NCI-H1105 (cell line): ENCODE results near the gene GART.

Source experiments
- DNase-seq: peaks from one replicate; lab custom pipeline; 2025; lab: John Stamatoyannopoulos, UW

The GART gene

DNA sequence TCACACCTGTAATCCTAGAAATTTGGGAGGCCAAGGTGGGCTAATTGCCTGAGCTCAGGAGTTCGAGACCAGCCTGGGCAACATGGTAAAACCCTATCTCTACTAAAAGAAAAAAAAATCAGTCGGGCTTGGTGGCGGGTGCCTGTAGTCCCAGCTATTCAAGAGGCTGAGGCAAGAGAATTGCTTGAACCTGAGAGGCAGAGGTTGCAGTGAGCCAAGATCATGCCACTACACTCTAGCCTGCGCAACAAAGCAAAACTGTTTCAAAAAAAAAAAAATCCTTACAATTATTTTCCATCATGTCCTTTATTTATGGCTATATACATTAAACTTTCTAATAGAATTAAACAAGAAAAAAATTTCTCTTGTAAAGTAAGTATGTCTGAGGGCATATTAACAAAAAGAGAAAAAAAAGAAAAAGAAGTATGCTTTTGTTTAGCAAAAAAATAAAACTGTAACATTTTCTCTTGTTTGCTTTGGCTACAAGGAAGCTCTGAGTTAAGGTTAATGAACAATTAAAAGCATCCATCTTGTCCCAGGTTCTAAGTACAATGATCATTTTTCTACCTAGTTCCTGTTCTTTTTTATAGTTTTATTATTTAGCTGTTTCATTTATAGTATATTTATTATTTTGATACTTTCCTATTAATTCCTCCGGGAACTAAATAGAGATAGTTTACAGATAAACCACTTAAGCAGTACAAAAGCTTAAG, 80.2 kb downstream of the GART start:
- no peak for DNase-seq

- no peak for DNase-seq
These were observed 83.1 kb downstream of the GART start for GRCh38 chr21:33458861-33459260.

DNA sequence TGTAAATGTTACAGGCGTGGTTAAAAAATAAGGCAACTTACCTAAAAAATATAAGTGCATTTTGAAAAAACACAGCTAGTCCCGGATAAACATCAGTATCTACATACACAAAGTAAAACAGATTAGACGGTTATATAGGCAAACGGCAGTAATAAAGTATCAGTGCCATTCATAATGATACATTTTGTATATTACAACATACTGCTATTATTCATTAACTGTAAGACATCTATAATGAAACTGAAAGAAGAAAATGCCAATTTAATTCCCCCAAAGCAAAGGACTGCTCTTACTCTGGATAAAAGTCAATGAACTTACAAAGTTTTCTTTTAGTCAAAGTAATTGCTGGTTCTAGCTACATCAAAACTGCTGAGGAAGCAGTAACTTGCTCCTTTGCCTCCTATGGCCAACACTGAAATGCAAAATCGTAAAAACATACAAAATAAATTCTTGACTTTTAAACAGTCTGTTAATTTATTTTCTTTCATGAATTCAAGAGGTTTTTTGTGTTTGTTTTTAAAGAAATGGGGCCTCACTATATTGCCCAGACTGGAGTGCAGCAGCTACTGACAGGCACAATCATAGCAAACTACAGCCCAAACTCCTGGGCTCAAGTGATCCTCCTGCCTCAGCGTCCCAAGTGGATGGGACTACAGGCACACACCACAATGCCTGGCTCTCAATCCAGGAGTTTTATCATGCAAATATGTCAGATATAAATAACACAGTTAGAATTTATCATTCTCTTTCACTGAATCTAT, 86.1 kb downstream of the GART start:
- no peak for DNase-seq
